OCI-LY7 (cell line): ENCODE results near the gene ACTA2. TPM values are rescaled to one million over a fixed set of nuclear protein-coding genes. Genes with fewer than 3 reads are reported as not detected.

Source experiments
- BruUV-seq: library from RNA; stranded (reverse); fragments of 400-500 nt; replicated peaks from 2 replicates; lab custom pipeline; 2021; lab: Mats Ljungman, UMichigan
- CTCF ChIA-PET: fragments of 300-600 bp; sonication (Branson Sonifier 250); formaldehyde crosslinking; loops from one replicate; lab custom pipeline; 2022; ENCODE audit warnings: antibody characterized with exemption; ENCODE audit not compliant: unreplicated experiment; lab: Charles Lee
- POLR2A ChIA-PET: fragments of 300-600 bp; sonication (Branson Sonifier 250); formaldehyde crosslinking; loops from one replicate; lab custom pipeline; 2022; ENCODE audit warnings: antibody characterized with exemption; lab: Charles Lee
- DNase-seq: peaks from one replicate; pipeline ENCODE4 v3.0.0-alpha.2; 2015; ENCODE audit warnings: low spot score
- H2AFZ ChIP-seq: fragments of 200-600 bp; sonication (generic), shearing (Covaris generic); 2 replicates; pipeline ENCODE4 v1.6.1; 2014; ENCODE audit warnings: mild to moderate bottlenecking, antibody characterized with exemption, low read length, moderate library complexity
- H3K27ac ChIP-seq: fragments of 200-600 bp; sonication (generic); 2 replicates; pipeline ENCODE4 v1.5.1; 2014; ENCODE audit warnings: mixed run types, low read depth, mild to moderate bottlenecking, moderate library complexity, low read length, inconsistent platforms; ENCODE audit not compliant: poor library complexity, severe bottlenecking
- H3K36me3 ChIP-seq: fragments of 200-600 bp; sonication (generic); 2 replicates; pipeline ENCODE4 v1.6.1; 2014; ENCODE audit warnings: mild to moderate bottlenecking, antibody characterized with exemption, low read length, moderate library complexity, mixed read lengths; ENCODE audit not compliant: insufficient read depth
- H3K4me1 ChIP-seq: fragments of 200-600 bp; sonication (generic); 2 replicates; pipeline ENCODE4 v1.5.1; 2014; ENCODE audit warnings: mild to moderate bottlenecking, low read length; ENCODE audit not compliant: insufficient read depth, poor library complexity, severe bottlenecking
- H3K4me2 ChIP-seq: fragments of 200-600 bp; sonication (generic); 2 replicates; pipeline ENCODE4 v1.6.1; 2014; ENCODE audit warnings: mild to moderate bottlenecking, low read length
- H3K4me3 ChIP-seq: fragments of 200-600 bp; sonication (generic); 2 replicates; pipeline ENCODE4 v1.5.1; 2014; ENCODE audit warnings: mild to moderate bottlenecking, low read depth, low read length; ENCODE audit not compliant: poor library complexity, severe bottlenecking
- H3K79me2 ChIP-seq: fragments of 200-600 bp; sonication (generic); 2 replicates; pipeline ENCODE4 v1.6.1; 2016; ENCODE audit warnings: low read depth, mild to moderate bottlenecking, low read length, moderate library complexity, mixed read lengths; ENCODE audit not compliant: insufficient read depth
- H3K9me2 ChIP-seq: fragments of 200-600 bp; sonication (generic); 2 replicates; pipeline ENCODE4 v1.6.1; 2016; ENCODE audit warnings: mild to moderate bottlenecking, low read length, mixed read lengths; ENCODE audit not compliant: insufficient read depth
- H3K9me3 ChIP-seq: fragments of 200-600 bp; sonication (generic); 2 replicates; pipeline ENCODE4 v1.6.1; 2014; ENCODE audit warnings: mild to moderate bottlenecking, mixed run types, low read length, mixed read lengths
- H4K20me1 ChIP-seq: fragments of 200-600 bp; sonication (generic); 2 replicates; pipeline ENCODE4 v1.6.1; 2014; ENCODE audit warnings: mild to moderate bottlenecking, antibody characterized with exemption, low read length, moderate library complexity, mixed read lengths; ENCODE audit not compliant: insufficient read depth
- EZH2phosphoT487 ChIP-seq: fragments of 200-600 bp; sonication (generic); IDR thresholded peaks from 2 replicates; pipeline ENCODE4 v1.6.1; 2018; ENCODE audit warnings: low read depth, borderline replicate concordance, mild to moderate bottlenecking, mixed run types, antibody characterized with exemption, low read length, moderate library complexity, mixed read lengths
- intact Hi-C: fragments of 100-400 bp; cut with micrococcal nuclease; formaldehyde crosslinking; loops from one replicate; pipeline ENCODE4 v1.10.0; 2022; ENCODE audit not compliant: unreplicated experiment
- total RNA-seq, 2 experiments: library from RNA; depleted of rRNA in 1 of 2; stranded (reverse); fragments of >200 nt in 1 of 2; shearing (Covaris generic) in 1 of 2; gene quantifications; 2 replicates each; pipeline ENCODE4 v1.2.3, GENCODE V29; 2014 to 2022
- TF ChIP-seq, protein P1 (sequence below): fragments of 200-600 bp; sonication (generic); conservative IDR thresholded peaks from 2 replicates; pipeline ENCODE4 v1.5.1; 2014; ENCODE audit warnings: mild to moderate bottlenecking, antibody characterized with exemption, low read length, moderate library complexity, mixed read lengths

ACTA2 gene
- total RNA-seq, 2 experiments from 2014 or later: 1.4 to 3.3 TPM

DNA sequence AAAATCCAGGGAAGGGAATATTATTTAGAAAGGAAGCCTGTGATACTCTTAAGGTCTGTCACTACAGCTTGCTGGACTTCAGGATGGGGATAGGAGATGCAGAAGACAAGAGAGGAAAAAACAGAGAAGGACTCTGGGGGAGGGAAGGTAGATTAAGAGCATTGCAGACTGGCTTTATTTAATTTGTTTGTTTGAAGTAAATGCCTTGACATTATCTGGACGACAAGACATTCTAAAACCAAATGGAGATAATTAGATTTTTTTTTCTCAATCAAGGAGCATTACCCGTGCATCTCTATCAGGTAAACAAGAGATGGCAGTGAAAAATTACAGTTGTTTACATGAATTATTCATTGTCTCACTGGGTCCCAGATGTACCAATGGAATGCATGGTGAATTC lies 24.3 kb downstream of the ACTA2 start:
- Histone ChIP-seq H3K27ac (no peak overlapping the region), H3K79me2 (no peaks in the 10 kb centered on the region), H3K4me3 (no peak overlapping the region), H3K9me2 (no peaks in the 10 kb centered on the region), H3K36me3 (peaks cover 54% of the 10 kb centered on the region), H3K4me1 (peaks cover 11% of the 10 kb centered on the region), H2AFZ (no peak overlapping the region), H4K20me1 (no peaks in the 10 kb centered on the region), H3K9me3 (no peaks in the 10 kb centered on the region), H3K4me2 (no peak overlapping the region)
- BruUV-seq: no TSS peak
- CTCF ChIA-PET: no interaction called here
- TF ChIP-seq EZH2phosphoT487: no peak
- TF ChIP-seq, protein P1, sequence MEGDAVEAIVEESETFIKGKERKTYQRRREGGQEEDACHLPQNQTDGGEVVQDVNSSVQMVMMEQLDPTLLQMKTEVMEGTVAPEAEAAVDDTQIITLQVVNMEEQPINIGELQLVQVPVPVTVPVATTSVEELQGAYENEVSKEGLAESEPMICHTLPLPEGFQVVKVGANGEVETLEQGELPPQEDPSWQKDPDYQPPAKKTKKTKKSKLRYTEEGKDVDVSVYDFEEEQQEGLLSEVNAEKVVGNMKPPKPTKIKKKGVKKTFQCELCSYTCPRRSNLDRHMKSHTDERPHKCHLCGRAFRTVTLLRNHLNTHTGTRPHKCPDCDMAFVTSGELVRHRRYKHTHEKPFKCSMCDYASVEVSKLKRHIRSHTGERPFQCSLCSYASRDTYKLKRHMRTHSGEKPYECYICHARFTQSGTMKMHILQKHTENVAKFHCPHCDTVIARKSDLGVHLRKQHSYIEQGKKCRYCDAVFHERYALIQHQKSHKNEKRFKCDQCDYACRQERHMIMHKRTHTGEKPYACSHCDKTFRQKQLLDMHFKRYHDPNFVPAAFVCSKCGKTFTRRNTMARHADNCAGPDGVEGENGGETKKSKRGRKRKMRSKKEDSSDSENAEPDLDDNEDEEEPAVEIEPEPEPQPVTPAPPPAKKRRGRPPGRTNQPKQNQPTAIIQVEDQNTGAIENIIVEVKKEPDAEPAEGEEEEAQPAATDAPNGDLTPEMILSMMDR: no peak
- POLR2A ChIA-PET: interaction anchor here (0.5 to 2.2 kb wide), 2 partner anchors 27 to 110 kb away, joined by 3 to 4 read pairs; no protein-coding TSS in a partner anchor
- intact Hi-C loops: no loop called here
- no peak for DNase-seq

DNA sequence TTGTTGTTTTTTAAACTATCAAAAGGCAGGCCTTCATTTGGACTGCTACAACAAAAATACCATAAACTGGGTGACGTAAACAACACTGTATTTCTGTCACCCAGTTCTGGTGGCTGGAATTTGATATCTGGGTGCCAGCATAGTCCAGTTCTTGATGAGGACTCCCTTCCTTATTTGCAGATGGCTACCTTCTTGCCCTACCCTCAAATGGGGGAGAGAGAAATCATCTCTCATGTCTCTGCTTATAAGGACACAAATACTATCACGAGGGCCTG lies 25.2 kb downstream of the ACTA2 start:
- H3K79me2 ChIP-seq: no peaks in the 10 kb centered on the region
- H3K4me2 ChIP-seq: no peak overlapping the region
- peaks cover 63% of the 10 kb centered on the region for H3K36me3 ChIP-seq
- POLR2A ChIA-PET: interaction anchor here (0.5 to 2.2 kb wide), 7 partner anchors 17 to 362 kb away, joined by 3 to 4 read pairs (median 3); partner anchors contain the start of gene FAS
- no peak for TF ChIP-seq EZH2phosphoT487
- TF ChIP-seq, protein P1: no peak
- H3K9me2 ChIP-seq: no peaks in the 10 kb centered on the region
- no peak for DNase-seq
- no peak overlapping the region for H3K4me3 ChIP-seq
- H2AFZ ChIP-seq: no peak overlapping the region
- BruUV-seq: no TSS peak
- H3K4me1 ChIP-seq: peaks cover 8% of the 10 kb centered on the region
- H3K27ac ChIP-seq: no peak overlapping the region
- H3K9me3 ChIP-seq: no peaks in the 10 kb centered on the region
- CTCF ChIA-PET: no interaction called here
- intact Hi-C loops: no loop called here
- no peaks in the 10 kb centered on the region for H4K20me1 ChIP-seq

DNA sequence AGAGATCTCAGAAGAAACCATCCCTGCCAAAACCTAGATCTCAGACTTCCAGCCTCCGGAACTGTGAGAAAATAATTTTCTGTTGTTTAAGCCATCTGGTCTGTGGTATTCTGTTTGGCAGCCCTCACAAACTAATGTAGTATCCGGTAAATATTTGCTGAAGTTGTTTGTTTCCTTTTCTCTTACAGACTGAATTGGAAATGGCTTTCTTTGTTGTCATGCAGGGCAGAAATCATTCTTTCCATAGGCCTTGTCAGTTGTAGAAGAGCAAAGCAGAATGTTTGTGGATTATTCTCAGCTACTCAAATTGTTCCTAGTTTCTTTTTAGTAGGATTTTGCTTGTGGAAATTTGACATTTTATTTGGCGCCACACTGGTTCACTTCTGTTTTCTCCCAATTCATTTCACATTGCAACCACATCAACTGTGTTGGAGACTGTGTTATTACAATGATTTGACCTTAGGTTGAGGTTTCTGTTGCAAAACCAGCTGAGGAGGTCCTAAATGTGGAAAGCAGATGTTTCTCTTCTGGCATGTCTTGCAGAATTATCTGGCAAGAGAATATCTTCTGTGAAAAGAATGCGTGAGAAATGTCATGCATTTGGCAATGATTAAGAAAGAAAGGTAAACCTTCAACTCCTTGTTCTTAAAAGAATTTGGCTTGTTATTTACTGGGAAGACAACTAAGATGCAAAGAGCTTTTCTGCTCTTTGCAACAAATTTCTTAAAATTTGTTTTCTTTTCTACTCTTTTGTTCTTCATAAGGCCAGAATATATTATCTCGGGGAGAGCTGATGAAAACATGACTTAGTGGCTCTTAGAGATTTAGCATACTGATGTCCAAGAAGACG lies 25.8 kb downstream of the ACTA2 start:
- intact Hi-C loops: no loop called here
- H2AFZ ChIP-seq: no peak overlapping the region

More for the DNA sequence above, 25.8 kb downstream of the ACTA2 start:
- no peak overlapping the region for H3K4me2 ChIP-seq
- ChIA-PET POLR2A (interaction anchor here (0.6 to 2.2 kb wide), 5 partner anchors 16 to 82 kb away, joined by 3 to 4 read pairs (median 4); partner anchors contain the start of gene FAS), CTCF (no interaction called here)
- no peak for TF ChIP-seq EZH2phosphoT487
- TF ChIP-seq, protein P1: no peak
- no peak for DNase-seq
- peaks cover 3% of the 10 kb centered on the region for H3K4me1 ChIP-seq
- no TSS peak for BruUV-seq
- H3K9me2 ChIP-seq: no peaks in the 10 kb centered on the region
- no peaks in the 10 kb centered on the region for H4K20me1 ChIP-seq
- no peak overlapping the region for H3K27ac ChIP-seq
- no peaks in the 10 kb centered on the region for H3K9me3 ChIP-seq
- H3K79me2 ChIP-seq: no peaks in the 10 kb centered on the region
- H3K36me3 ChIP-seq: peaks cover 69% of the 10 kb centered on the region
- no peak overlapping the region for H3K4me3 ChIP-seq
